Panc1 (cell line): ENCODE data around the gene LBR. TPM values are rescaled to one million over a fixed set of nuclear protein-coding genes. Genes with fewer than 3 reads are reported as not detected.
"Not testable (repeated sequence)": the region's sequence is repeated elsewhere in the genome, so short reads cannot be mapped to it uniquely, and the experiment has no call there.

ENCODE experiments used
- ATAC-seq: fragments of 200-7000 bp; cut with Tn5 transposase; 2 replicates; pipeline ENCODE4 v1.9.1; 2020; ENCODE audit warnings: mild to moderate bottlenecking, moderate library complexity
- BruUV-seq: library from RNA; stranded (reverse); fragments of 400-500 nt; replicated peaks from 2 replicates; lab custom pipeline; 2021; lab: Mats Ljungman, UMichigan
- CTCF ChIA-PET: fragments of 300-600 bp; sonication (Branson Sonifier 250); formaldehyde crosslinking; loops from one replicate; lab custom pipeline; 2022; ENCODE audit warnings: antibody characterized with exemption; lab: Charles Lee
- POLR2A ChIA-PET: fragments of 300-600 bp; sonication (Branson Sonifier 250); formaldehyde crosslinking; loops from one replicate; lab custom pipeline; 2022; ENCODE audit warnings: antibody characterized with exemption; lab: Charles Lee
- DNase-seq: peaks from one replicate; pipeline ENCODE4 v3.0.0-alpha.2; 2010; ENCODE audit warnings: low read depth, low spot score
- H3K27ac ChIP-seq: 2 replicates; pipeline ENCODE4 v1.5.1; 2011; ENCODE audit warnings: mild to moderate bottlenecking, low read length, inconsistent platforms
- H3K27me3 ChIP-seq: fragments of 200-500 bp; sonication (Bioruptor generic); 2 replicates; pipeline ENCODE4 v1.6.0; 2014; ENCODE audit warnings: low read length, inconsistent platforms; ENCODE audit not compliant: control insufficient read depth, insufficient read depth
- H3K36me3 ChIP-seq: fragments of 200-500 bp; sonication (Bioruptor generic); 2 replicates; pipeline ENCODE4 v1.5.1; 2014; ENCODE audit warnings: inconsistent platforms, mild to moderate bottlenecking, low read length, moderate library complexity; ENCODE audit not compliant: control insufficient read depth, insufficient read depth
- H3K4me1 ChIP-seq: 2 replicates; pipeline ENCODE4 v1.5.1; 2011; ENCODE audit warnings: inconsistent platforms, mild to moderate bottlenecking, low read length, moderate library complexity; ENCODE audit not compliant: control insufficient read depth, insufficient read depth
- H3K4me3 ChIP-seq, 2 experiments: 2 replicates each; pipeline ENCODE4 v1.5.1; 2011 to 2012; ENCODE audit warnings: low read depth in 2 of 2, low read length in 2 of 2, mild to moderate bottlenecking in 2 of 2, inconsistent platforms in 1 of 2, moderate library complexity in 1 of 2
- H3K9me3 ChIP-seq: fragments of 200-500 bp; sonication (Bioruptor generic); 2 replicates; pipeline ENCODE4 v1.5.1; 2014; ENCODE audit warnings: low read depth, mild to moderate bottlenecking, inconsistent platforms, low read length, moderate library complexity; ENCODE audit not compliant: control insufficient read depth, insufficient read depth
- CTCF ChIP-seq: fragments of 450-650 bp; IDR thresholded peaks from 2 replicates; pipeline ENCODE4 v1.5.1; 2017; ENCODE audit warnings: mild to moderate bottlenecking
- POLR2AphosphoS5 ChIP-seq: IDR thresholded peaks from 2 replicates; pipeline ENCODE4 v1.6.1; 2012; ENCODE audit warnings: mild to moderate bottlenecking, low read depth, low read length, moderate library complexity
- REST ChIP-seq, 2 experiments: IDR thresholded peaks; 2 replicates each; pipeline ENCODE4 v1.6.1; 2011 to 2012; ENCODE audit warnings: low read depth in 2 of 2, control low read depth in 1 of 2, low read length in 1 of 2, mild to moderate bottlenecking in 1 of 2, moderate library complexity in 1 of 2; ENCODE audit not compliant: insufficient read depth in 1 of 2
- SIN3A ChIP-seq: IDR thresholded peaks from 2 replicates; pipeline ENCODE4 v1.6.1; 2012; ENCODE audit warnings: low read depth, mild to moderate bottlenecking, low read length, moderate library complexity, borderline replicate concordance; ENCODE audit not compliant: insufficient read depth
- TCF7L2 ChIP-seq: IDR thresholded peaks from 2 replicates; pipeline ENCODE4 v1.6.1; 2011; ENCODE audit warnings: mild to moderate bottlenecking, low read depth, low read length, inconsistent platforms
- in situ Hi-C: cut with HindIII; loops from 2 replicates; pipeline ENCODE4 v1.10.0; 2016; ENCODE audit warnings: low sequenced_read_pairs, low pct_unique_long_range_greater_than_20kb
- intact Hi-C: fragments of 100-400 bp; cut with micrococcal nuclease; formaldehyde crosslinking; loops from one replicate; pipeline ENCODE4 v1.10.0; 2022; ENCODE audit not compliant: unreplicated experiment
- total RNA-seq: library from RNA; stranded (reverse); gene quantifications from one replicate; pipeline ENCODE4 v1.2.1, GENCODE V29; 2021; ENCODE audit not compliant: unreplicated experiment

LBR gene
- total RNA-seq, 1 experiment from 2014 or later = 58.2 TPM

- no TSS peak for BruUV-seq
- ChIA-PET CTCF (no interaction called here), POLR2A (no interaction called here)
- in situ Hi-C loops (no loop called here), intact Hi-C loops (no loop called here)
- Histone ChIP-seq H3K36me3 (no peaks in the 10 kb centered on the region), H3K4me3 (no peak overlapping the region), H3K9me3 (no peaks in the 10 kb centered on the region), H3K27ac (no peak overlapping the region), H3K27me3 (no peaks in the 10 kb centered on the region), H3K4me1 (no peaks in the 10 kb centered on the region)
- ATAC-seq = no peak
- no peak for TF ChIP-seq POLR2AphosphoS5
- no peak for TF ChIP-seq REST (IDR thresholded peaks at IDR 0.05; ENCODE audit: insufficient read depth in 1 of 2, low read depth in 2 of 2, low read length in 1 of 2)
- TF ChIP-seq CTCF = no peak
- TF ChIP-seq TCF7L2 = no peak
- TF ChIP-seq SIN3A = no peak
- no peak for DNase-seq
These were observed 38.0 kb downstream of the LBR start for GRCh38 chr1:225389843-225390242.

- H3K4me3 ChIP-seq = no peak overlapping the region
- no peaks in the 10 kb centered on the region for H3K36me3 ChIP-seq
- no TSS peak for BruUV-seq
- no peak overlapping the region for H3K27ac ChIP-seq
- H3K27me3 ChIP-seq = no peaks in the 10 kb centered on the region
- DNase-seq (no peak), ATAC-seq (no peak)
- no peak for TF ChIP-seq POLR2AphosphoS5
- no peak for TF ChIP-seq REST (IDR thresholded peaks at IDR 0.05; ENCODE audit: insufficient read depth in 1 of 2, low read depth in 2 of 2, low read length in 1 of 2)
- no peak for TF ChIP-seq SIN3A
- no peak for TF ChIP-seq TCF7L2
- no peaks in the 10 kb centered on the region for H3K4me1 ChIP-seq
- in situ Hi-C loops (no loop called here), intact Hi-C loops (no loop called here)
- POLR2A ChIA-PET = no interaction called here
- H3K9me3 ChIP-seq = no peaks in the 10 kb centered on the region
- CTCF ChIA-PET = no interaction called here
These were observed 39.5 kb downstream of the LBR start for GRCh38 chr1:225388372-225388771.

- CTCF ChIA-PET, H3K4me3 ChIP-seq, POLR2A ChIA-PET, ATAC-seq, H3K27ac ChIP-seq, intact Hi-C loops, in situ Hi-C loops, H3K4me1 ChIP-seq, BruUV-seq, H3K27me3 ChIP-seq, DNase-seq, H3K9me3 ChIP-seq, H3K36me3 ChIP-seq: not testable (repeated sequence)
These were observed 41.0 kb downstream of the LBR start for GRCh38 chr1:225386860-225387259.
